ENCODE measurements around the gene NEURL1B. TPM values are rescaled to one million over a fixed set of nuclear protein-coding genes. Genes with fewer than 3 reads are reported as not detected.

NEURL1B gene
- polyA plus RNA-seq, 2 of the 4 experiments (the other 2 are of a cell fraction) = 0.89 to 2.1 TPM

DNA sequence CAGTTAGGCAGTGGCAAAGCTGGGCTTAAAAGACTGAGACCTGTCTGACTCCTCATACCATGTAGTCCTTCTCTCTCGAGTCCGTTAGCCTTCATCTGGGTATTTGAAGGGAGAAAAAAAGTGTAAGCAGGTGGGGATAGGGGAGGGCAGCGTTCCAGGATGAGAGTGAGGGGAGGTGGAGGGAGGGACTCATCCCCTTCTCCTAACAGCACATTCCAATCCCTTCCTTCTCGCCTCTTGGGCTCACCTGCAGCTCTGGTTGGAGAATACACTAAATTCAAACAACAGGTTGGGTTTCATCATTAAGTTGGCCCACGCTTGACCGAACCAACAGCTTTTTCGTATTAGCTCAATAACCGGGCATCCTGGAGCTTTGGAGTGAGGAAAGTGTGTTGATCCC is 3.6 kb downstream of the NEURL1B start:
- ChIA-PET POLR2A (no interaction called here), CTCF (no interaction called here)
- FAIRE-seq (no peak), ATAC-seq (no peak), DNase-seq (ENCODE audit: low read depth in 1 of 2, low spot score in 1 of 2) (no peak)
- TF ChIP-seq FOSB (CRISPR knock-in tag; IDR thresholded peaks at IDR 0.05) = no peak
- TF ChIP-seq, protein P1, sequence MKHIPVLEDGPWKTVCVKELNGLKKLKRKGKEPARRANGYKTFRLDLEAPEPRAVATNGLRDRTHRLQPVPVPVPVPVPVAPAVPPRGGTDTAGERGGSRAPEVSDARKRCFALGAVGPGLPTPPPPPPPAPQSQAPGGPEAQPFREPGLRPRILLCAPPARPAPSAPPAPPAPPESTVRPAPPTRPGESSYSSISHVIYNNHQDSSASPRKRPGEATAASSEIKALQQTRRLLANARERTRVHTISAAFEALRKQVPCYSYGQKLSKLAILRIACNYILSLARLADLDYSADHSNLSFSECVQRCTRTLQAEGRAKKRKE (CRISPR knock-in tag; IDR thresholded peaks at IDR 0.05; ENCODE audit: low read depth) = no peak
- TF ChIP-seq HDAC2 (IDR thresholded peaks at IDR 0.05) = no peak
- TF ChIP-seq FOXS1 (CRISPR knock-in tag; IDR thresholded peaks at IDR 0.05) = no peak
- TF ChIP-seq RFX5 (IDR thresholded peaks at IDR 0.05) = no peak
- no peak for TF ChIP-seq HOXB13 (CRISPR knock-in tag; IDR thresholded peaks at IDR 0.05; ENCODE audit: low read depth)
- TF ChIP-seq EHMT2 (IDR thresholded peaks at IDR 0.05; ENCODE audit: low read depth) = no peak
- TF ChIP-seq, protein P2, sequence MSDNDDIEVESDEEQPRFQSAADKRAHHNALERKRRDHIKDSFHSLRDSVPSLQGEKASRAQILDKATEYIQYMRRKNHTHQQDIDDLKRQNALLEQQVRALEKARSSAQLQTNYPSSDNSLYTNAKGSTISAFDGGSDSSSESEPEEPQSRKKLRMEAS (IDR thresholded peaks at IDR 0.05) = no peak
- no peak for TF ChIP-seq ZSCAN20 (CRISPR knock-in tag; IDR thresholded peaks at IDR 0.05)
- TF ChIP-seq BCL3 (IDR thresholded peaks at IDR 0.05) = no peak
- no peak for TF ChIP-seq RCOR1 (IDR thresholded peaks at IDR 0.05; ENCODE audit: low read depth, low read length)
- TF ChIP-seq, protein P3, sequence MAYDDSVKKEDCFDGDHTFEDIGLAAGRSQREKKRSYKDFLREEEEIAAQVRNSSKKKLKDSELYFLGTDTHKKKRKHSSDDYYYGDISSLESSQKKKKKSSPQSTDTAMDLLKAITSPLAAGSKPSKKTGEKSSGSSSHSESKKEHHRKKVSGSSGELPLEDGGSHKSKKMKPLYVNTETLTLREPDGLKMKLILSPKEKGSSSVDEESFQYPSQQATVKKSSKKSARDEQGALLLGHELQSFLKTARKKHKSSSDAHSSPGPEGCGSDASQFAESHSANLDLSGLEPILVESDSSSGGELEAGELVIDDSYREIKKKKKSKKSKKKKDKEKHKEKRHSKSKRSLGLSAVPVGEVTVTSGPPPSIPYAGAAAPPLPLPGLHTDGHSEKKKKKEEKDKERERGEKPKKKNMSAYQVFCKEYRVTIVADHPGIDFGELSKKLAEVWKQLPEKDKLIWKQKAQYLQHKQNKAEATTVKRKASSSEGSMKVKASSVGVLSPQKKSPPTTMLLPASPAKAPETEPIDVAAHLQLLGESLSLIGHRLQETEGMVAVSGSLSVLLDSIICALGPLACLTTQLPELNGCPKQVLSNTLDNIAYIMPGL (CRISPR knock-in tag; IDR thresholded peaks at IDR 0.05; ENCODE audit: borderline replicate concordance) = no peak
- no peak for TF ChIP-seq MYC (IDR thresholded peaks at IDR 0.05; ENCODE audit: borderline replicate concordance, low read length)
- TF ChIP-seq CHD2 (IDR thresholded peaks at IDR 0.05; ENCODE audit: low read length, partially characterized antibody) = no peak
- no peak for TF ChIP-seq KDM1A (IDR thresholded peaks at IDR 0.05; ENCODE audit: low read depth)
- no peak for TF ChIP-seq HEYL (CRISPR knock-in tag; IDR thresholded peaks at IDR 0.05)
- no peak for TF ChIP-seq ESRRA (IDR thresholded peaks at IDR 0.05; ENCODE audit: borderline replicate concordance, low read length)
- TF ChIP-seq POLR2A (IDR thresholded peaks at IDR 0.05; ENCODE audit: low read length) = no peak
- H3K4me1 ChIP-seq = peaks cover 5% of the 10 kb centered on the region
- 77% methylated on average over 8 of the region's 8 CpGs for WGBS (ENCODE audit: missing lambda C conversion rate)
- H3K9me3 ChIP-seq = no peaks in the 10 kb centered on the region
- no peak overlapping the region for H3K4me2 ChIP-seq
- H3K4me3 ChIP-seq = no peak overlapping the region
- no peak overlapping the region for H3K27ac ChIP-seq

DNA sequence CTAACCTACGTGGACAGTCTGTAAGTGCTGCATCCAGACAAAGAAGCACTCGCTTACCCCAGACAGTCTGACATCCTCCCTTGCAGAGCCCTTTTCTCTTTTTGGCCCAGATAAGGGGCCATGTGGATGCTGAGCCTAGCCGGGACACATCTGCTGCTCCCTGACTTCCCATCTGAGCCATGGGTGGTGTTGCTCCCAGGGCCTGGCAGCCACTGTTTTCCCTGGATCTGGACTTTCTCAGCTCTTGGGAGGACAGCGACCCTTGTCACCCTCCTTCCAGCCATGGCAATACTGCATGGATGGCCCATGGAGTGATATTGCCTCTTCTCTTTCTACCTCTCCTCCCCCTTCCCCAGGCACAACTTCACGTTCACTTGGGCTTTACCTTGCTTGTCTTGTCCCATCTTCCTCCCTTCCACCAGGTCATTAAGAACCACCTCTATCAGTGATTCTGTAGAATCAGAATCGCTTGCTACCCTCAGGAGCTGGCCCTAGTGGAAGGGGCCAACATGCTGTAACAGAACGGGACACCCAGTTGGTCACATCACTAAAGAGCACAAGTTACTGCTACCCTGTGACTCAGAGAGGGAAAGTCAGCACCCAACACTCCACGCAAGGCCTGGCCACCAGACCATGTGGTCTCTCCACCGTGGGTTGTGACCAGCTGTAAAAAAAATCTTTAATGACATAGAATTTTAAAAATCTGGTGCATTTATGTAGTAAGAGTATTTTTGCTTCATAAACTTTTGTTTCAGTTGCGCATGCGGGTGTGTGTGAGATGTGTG is 4.4 kb downstream of the NEURL1B start:
- FAIRE-seq = no peak
- no peak overlapping the region for H3K27ac ChIP-seq
- CTCF ChIA-PET = interaction anchor here (0.8 kb wide), 2 partner anchors 8 to 341 kb away, joined by 3 read pairs; no protein-coding TSS in a partner anchor
- H3K4me2 ChIP-seq = no peak overlapping the region
- WGBS (ENCODE audit: missing lambda C conversion rate) = 86% methylated on average over 11 of the region's 11 CpGs
- POLR2A ChIA-PET = no interaction called here
- no peak for TF ChIP-seq HDAC2 (IDR thresholded peaks at IDR 0.05)
- no peak for TF ChIP-seq EP300 (IDR thresholded peaks at IDR 0.05)
- TF ChIP-seq RCOR1 (IDR thresholded peaks at IDR 0.05; ENCODE audit: low read depth, low read length) = no peak
- no peak for TF ChIP-seq POLR2AphosphoS2 (conservative IDR thresholded peaks at IDR 0.05; ENCODE audit: low read length)
- no peak for TF ChIP-seq RNF2 (IDR thresholded peaks at IDR 0.05; ENCODE audit: borderline replicate concordance, low read depth)
- no peak for TF ChIP-seq JUN (IDR thresholded peaks at IDR 0.05)
- no peak for TF ChIP-seq USF2 (IDR thresholded peaks at IDR 0.05)
- no peak for TF ChIP-seq RAD21 (conservative IDR thresholded peaks at IDR 0.05 in 1 of 2, IDR thresholded peaks at IDR 0.05 in 1 of 2)
- TF ChIP-seq NFE2L2 (conservative IDR thresholded peaks at IDR 0.05; ENCODE audit: low read length) = no peak
- TF ChIP-seq MYC (IDR thresholded peaks at IDR 0.05; ENCODE audit: borderline replicate concordance, low read length) = no peak
- no peak for TF ChIP-seq GATA3 (IDR thresholded peaks at IDR 0.05; ENCODE audit: borderline replicate concordance)
- no peaks in the 10 kb centered on the region for H3K9me3 ChIP-seq
- H3K4me3 ChIP-seq = no peak overlapping the region
- H3K4me1 ChIP-seq = peaks cover 3% of the 10 kb centered on the region
- no peak for DNase-seq (ENCODE audit: low read depth in 1 of 2, low spot score in 1 of 2)
- ATAC-seq = no peak

Data from A549 (cell line).